ENCODE data around the gene VSTM2A.
A peak's percentile ranks its signal among the peaks of the same experiment; 100 is the strongest.
"Not testable (repeated sequence)": the region's sequence is repeated elsewhere in the genome, so short reads cannot be mapped to it uniquely, and the experiment has no call there.

VSTM2A gene

GRCh38 chr7:54541669-54542625 is at the start of gene VSTM2A:
Gene VSTM2A, plus strand, starts transcription at chr7:54542375. Its CDS starts 356 bp downstream, at chr7:54542731.
- Histone ChIP-seq H2AFZ (ENCODE audit: low read depth, low read length) (peak within 1 kb of the TSS; percentile 64), H3K9me3 (ENCODE audit: low read length) (no peaks in the 10 kb centered on the region), H3K27me3 (ENCODE audit: insufficient read depth, low read length) (peaks cover 52% of the 10 kb centered on the region), H3K36me3 (ENCODE audit: insufficient read depth, low read length) (no peaks in the 10 kb centered on the region), H3K4me1 (ENCODE audit: insufficient read depth, low read length) (peaks cover 15% of the 10 kb centered on the region), H3K4me3 (ENCODE audit: low read length) (peak within 1 kb of the TSS; percentile 33)

- H3K4me1 ChIP-seq (ENCODE audit: insufficient read depth, low read length); H2AFZ ChIP-seq (ENCODE audit: low read depth, low read length); H3K9me3 ChIP-seq (ENCODE audit: low read length); H3K4me3 ChIP-seq (ENCODE audit: low read length); H3K27me3 ChIP-seq (ENCODE audit: insufficient read depth, low read length); H3K36me3 ChIP-seq (ENCODE audit: insufficient read depth, low read length): not testable (repeated sequence)
Observed at GRCh38 chr7:54504531-54504930, 37.6 kb upstream of the VSTM2A start.

GRCh38 chr7:54529568-54529967 is 12.6 kb upstream of the VSTM2A start:
- Histone ChIP-seq H3K4me1 (ENCODE audit: insufficient read depth, low read length) (no peaks in the 10 kb centered on the region), H3K4me3 (ENCODE audit: low read length) (no peak overlapping the region), H2AFZ (ENCODE audit: low read depth, low read length) (no peak overlapping the region), H3K9me3 (ENCODE audit: low read length) (no peaks in the 10 kb centered on the region), H3K36me3 (ENCODE audit: insufficient read depth, low read length) (no peaks in the 10 kb centered on the region), H3K27me3 (ENCODE audit: insufficient read depth, low read length) (no peaks in the 10 kb centered on the region)

- H3K4me3 ChIP-seq (ENCODE audit: low read length): no peak overlapping the region
- no peaks in the 10 kb centered on the region for H3K9me3 ChIP-seq (ENCODE audit: low read length)
- H3K27me3 ChIP-seq (ENCODE audit: insufficient read depth, low read length): peaks cover 18% of the 10 kb centered on the region
- H2AFZ ChIP-seq (ENCODE audit: low read depth, low read length): no peak overlapping the region
- no peaks in the 10 kb centered on the region for H3K36me3 ChIP-seq (ENCODE audit: insufficient read depth, low read length)
- peaks cover 13% of the 10 kb centered on the region for H3K4me1 ChIP-seq (ENCODE audit: insufficient read depth, low read length)
Observed at GRCh38 chr7:54538122-54538521, 4.1 kb upstream of the VSTM2A start.

- peaks cover 15% of the 10 kb centered on the region for H3K4me1 ChIP-seq (ENCODE audit: insufficient read depth, low read length)
- no peak overlapping the region for H3K4me3 ChIP-seq (ENCODE audit: low read length)
- peaks cover 57% of the 10 kb centered on the region for H3K27me3 ChIP-seq (ENCODE audit: insufficient read depth, low read length)
- H3K36me3 ChIP-seq (ENCODE audit: insufficient read depth, low read length): no peaks in the 10 kb centered on the region
- no peaks in the 10 kb centered on the region for H3K9me3 ChIP-seq (ENCODE audit: low read length)
- H2AFZ ChIP-seq (ENCODE audit: low read depth, low read length): no peak overlapping the region
Observed at GRCh38 chr7:54543051-54543488, 895 bp downstream of the VSTM2A start.

- Histone ChIP-seq H3K27me3 (ENCODE audit: insufficient read depth, low read length) (peaks cover 61% of the 10 kb centered on the region), H3K36me3 (ENCODE audit: insufficient read depth, low read length) (no peaks in the 10 kb centered on the region), H3K4me3 (ENCODE audit: low read length) (no peak overlapping the region), H2AFZ (ENCODE audit: low read depth, low read length) (no peak overlapping the region), H3K9me3 (ENCODE audit: low read length) (no peaks in the 10 kb centered on the region), H3K4me1 (ENCODE audit: insufficient read depth, low read length) (peaks cover 15% of the 10 kb centered on the region)
Observed at GRCh38 chr7:54544149-54544526, 2.0 kb downstream of the VSTM2A start.

- H3K36me3 ChIP-seq (ENCODE audit: insufficient read depth, low read length): no peaks in the 10 kb centered on the region
- H3K27me3 ChIP-seq (ENCODE audit: insufficient read depth, low read length): peaks cover 61% of the 10 kb centered on the region
- no peak overlapping the region for H2AFZ ChIP-seq (ENCODE audit: low read depth, low read length)
- H3K4me3 ChIP-seq (ENCODE audit: low read length): no peak overlapping the region
- H3K9me3 ChIP-seq (ENCODE audit: low read length): no peaks in the 10 kb centered on the region
- H3K4me1 ChIP-seq (ENCODE audit: insufficient read depth, low read length): peaks cover 15% of the 10 kb centered on the region
Observed at GRCh38 chr7:54544527-54545240, 2.5 kb downstream of the VSTM2A start.

- Histone ChIP-seq H3K4me1 (ENCODE audit: insufficient read depth, low read length) (peaks cover 15% of the 10 kb centered on the region), H3K9me3 (ENCODE audit: low read length) (no peaks in the 10 kb centered on the region), H3K36me3 (ENCODE audit: insufficient read depth, low read length) (no peaks in the 10 kb centered on the region), H2AFZ (ENCODE audit: low read depth, low read length) (no peak overlapping the region), H3K27me3 (ENCODE audit: insufficient read depth, low read length) (peaks cover 61% of the 10 kb centered on the region), H3K4me3 (ENCODE audit: low read length) (no peak overlapping the region)
Observed at GRCh38 chr7:54545241-54545563, 3.0 kb downstream of the VSTM2A start.

- Histone ChIP-seq H3K36me3 (ENCODE audit: insufficient read depth, low read length) (no peaks in the 10 kb centered on the region), H3K4me3 (ENCODE audit: low read length) (no peak overlapping the region), H3K4me1 (ENCODE audit: insufficient read depth, low read length) (peaks cover 15% of the 10 kb centered on the region), H3K9me3 (ENCODE audit: low read length) (no peaks in the 10 kb centered on the region), H3K27me3 (ENCODE audit: insufficient read depth, low read length) (peaks cover 55% of the 10 kb centered on the region), H2AFZ (ENCODE audit: low read depth, low read length) (no peak overlapping the region)
Observed at GRCh38 chr7:54546081-54546985, 4.2 kb downstream of the VSTM2A start.

- H3K4me3 ChIP-seq (ENCODE audit: low read length): no peak overlapping the region
- H2AFZ ChIP-seq (ENCODE audit: low read depth, low read length): no peak overlapping the region
- no peaks in the 10 kb centered on the region for H3K36me3 ChIP-seq (ENCODE audit: insufficient read depth, low read length)
- H3K4me1 ChIP-seq (ENCODE audit: insufficient read depth, low read length): peaks cover 8% of the 10 kb centered on the region
- H3K27me3 ChIP-seq (ENCODE audit: insufficient read depth, low read length): peaks cover 52% of the 10 kb centered on the region
- H3K9me3 ChIP-seq (ENCODE audit: low read length): no peaks in the 10 kb centered on the region
Observed at GRCh38 chr7:54546986-54547314, 4.8 kb downstream of the VSTM2A start.

GRCh38 chr7:54550471-54550870 is 8.3 kb downstream of the VSTM2A start:
- Histone ChIP-seq H3K4me1 (ENCODE audit: insufficient read depth, low read length) (peaks cover 2% of the 10 kb centered on the region), H3K27me3 (ENCODE audit: insufficient read depth, low read length) (peaks cover 20% of the 10 kb centered on the region), H3K4me3 (ENCODE audit: low read length) (no peak overlapping the region), H2AFZ (ENCODE audit: low read depth, low read length) (no peak overlapping the region), H3K36me3 (ENCODE audit: insufficient read depth, low read length) (no peaks in the 10 kb centered on the region), H3K9me3 (ENCODE audit: low read length) (no peaks in the 10 kb centered on the region)

- Histone ChIP-seq H3K4me1 (ENCODE audit: insufficient read depth, low read length) (no peaks in the 10 kb centered on the region), H3K36me3 (ENCODE audit: insufficient read depth, low read length) (no peaks in the 10 kb centered on the region), H3K27me3 (ENCODE audit: insufficient read depth, low read length) (no peaks in the 10 kb centered on the region), H3K4me3 (ENCODE audit: low read length) (no peak overlapping the region), H2AFZ (ENCODE audit: low read depth, low read length) (no peak overlapping the region), H3K9me3 (ENCODE audit: low read length) (no peaks in the 10 kb centered on the region)
Observed at GRCh38 chr7:54556121-54556520, 13.9 kb downstream of the VSTM2A start.

- Histone ChIP-seq H3K9me3 (ENCODE audit: low read length) (no peaks in the 10 kb centered on the region), H3K36me3 (ENCODE audit: insufficient read depth, low read length) (no peaks in the 10 kb centered on the region), H3K4me1 (ENCODE audit: insufficient read depth, low read length) (no peaks in the 10 kb centered on the region), H3K4me3 (ENCODE audit: low read length) (no peak overlapping the region), H2AFZ (ENCODE audit: low read depth, low read length) (no peak overlapping the region), H3K27me3 (ENCODE audit: insufficient read depth, low read length) (no peaks in the 10 kb centered on the region)
Observed at GRCh38 chr7:54559401-54559800, 17.2 kb downstream of the VSTM2A start.

Measured in neuron (in vitro differentiated cells).